HEK293 (cell line): ENCODE results near the gene SULT2A1.

Experiments
- CTCF ChIA-PET: fragments of 350-600 bp; formaldehyde crosslinking; extraction: SDS; loops from one replicate; lab custom pipeline; 2021; ENCODE audit warnings: antibody characterized with exemption; lab: Yijun Ruan, JAX
- POLR2A ChIA-PET: fragments of 300-600 bp; formaldehyde crosslinking; extraction: SDS; loops from one replicate; lab custom pipeline; 2020; ENCODE audit warnings: antibody characterized with exemption, inconsistent platforms; lab: Yijun Ruan, JAX
- H3K27ac ChIP-seq: fragments of 200-500 bp; sonication (Bioruptor generic); 2 replicates; pipeline ENCODE4 v1.5.1; 2014; ENCODE audit warnings: low read depth, low read length, control low read depth, inconsistent platforms; ENCODE audit errors: extremely low read depth
- H3K36me3 ChIP-seq, 2 experiments: fragments of 200-500 bp in 1 of 2; sonication (Bioruptor generic) in 1 of 2; 1 replicate in 1 of 2; 2 replicates in 1 of 2; pipeline ENCODE4 v1.5.1; 2014 to 2017; ENCODE audit warnings: inconsistent platforms in 2 of 2, low read length in 2 of 2; ENCODE audit not compliant: control insufficient read depth in 2 of 2, insufficient read depth in 1 of 2
- H3K4me1 ChIP-seq: fragments of 200-500 bp; sonication (Bioruptor generic); 2 replicates; pipeline ENCODE4 v1.5.1; 2014; ENCODE audit warnings: mild to moderate bottlenecking, low read length, inconsistent platforms; ENCODE audit not compliant: control insufficient read depth, insufficient read depth
- H3K4me3 ChIP-seq: 2 replicates; pipeline ENCODE4 v1.5.1; 2011; ENCODE audit warnings: low read depth, mild to moderate bottlenecking, control low read depth, low read length, moderate library complexity
- H3K9me3 ChIP-seq: fragments of 200-500 bp; sonication (Bioruptor generic); 2 replicates; pipeline ENCODE4 v1.5.1; 2014; ENCODE audit warnings: low read depth, low read length, inconsistent platforms; ENCODE audit not compliant: control insufficient read depth, insufficient read depth
- KLF17 ChIP-seq: fragments of 450-650 bp; formaldehyde crosslinking; IDR thresholded peaks from 2 replicates; pipeline ENCODE4 v1.5.1; 2016; ENCODE audit warnings: missing biosample characterization, missing genetic modification characterization
- KLF9 ChIP-seq: fragments of 450-650 bp; formaldehyde crosslinking; IDR thresholded peaks from 2 replicates; pipeline ENCODE4 v1.5.1; 2016; ENCODE audit warnings: missing biosample characterization, missing genetic modification characterization, low read depth
- WT1 ChIP-seq: fragments of 450-650 bp; formaldehyde crosslinking; IDR thresholded peaks from 2 replicates; pipeline ENCODE4 v1.5.1; 2016; ENCODE audit warnings: missing biosample characterization, missing genetic modification characterization
- ZBTB11 ChIP-seq: fragments of 450-650 bp; formaldehyde crosslinking; conservative IDR thresholded peaks from 2 replicates; pipeline ENCODE4 v1.5.1; 2016; ENCODE audit warnings: low read depth, missing biosample characterization, missing genetic modification characterization
- ZFHX2 ChIP-seq: fragments of 450-650 bp; formaldehyde crosslinking; conservative IDR thresholded peaks from 2 replicates; pipeline ENCODE4 v1.5.1; 2016; ENCODE audit warnings: missing biosample characterization, missing genetic modification characterization
- ZNF121 ChIP-seq: fragments of 450-650 bp; formaldehyde crosslinking; IDR thresholded peaks from 2 replicates; pipeline ENCODE4 v1.5.1; 2016; ENCODE audit warnings: missing biosample characterization, missing genetic modification characterization
- ZNF133 ChIP-seq: fragments of 450-650 bp; formaldehyde crosslinking; IDR thresholded peaks from 2 replicates; pipeline ENCODE4 v1.5.1; 2016; ENCODE audit warnings: missing biosample characterization, missing genetic modification characterization
- ZNF155 ChIP-seq: fragments of 450-650 bp; formaldehyde crosslinking; IDR thresholded peaks from 2 replicates; pipeline ENCODE4 v1.5.1; 2016; ENCODE audit warnings: missing biosample characterization, missing genetic modification characterization
- ZNF174 ChIP-seq: fragments of 450-650 bp; formaldehyde crosslinking; IDR thresholded peaks from 2 replicates; pipeline ENCODE4 v1.5.0; 2017; ENCODE audit warnings: missing biosample characterization, mild to moderate bottlenecking, missing genetic modification characterization
- ZNF19 ChIP-seq: fragments of 450-650 bp; formaldehyde crosslinking; IDR thresholded peaks from 2 replicates; pipeline ENCODE4; 2016; ENCODE audit warnings: missing biosample characterization, missing genetic modification characterization, low read depth
- ZNF24 ChIP-seq: fragments of 450-650 bp; formaldehyde crosslinking; IDR thresholded peaks from 2 replicates; pipeline ENCODE4 v1.5.1; 2016; ENCODE audit warnings: missing biosample characterization, missing genetic modification characterization
- ZNF248 ChIP-seq: fragments of 450-650 bp; formaldehyde crosslinking; IDR thresholded peaks from 2 replicates; pipeline ENCODE4 v1.5.1; 2017; ENCODE audit warnings: missing biosample characterization, missing genetic modification characterization
- ZNF26 ChIP-seq: fragments of 450-650 bp; formaldehyde crosslinking; IDR thresholded peaks from 2 replicates; pipeline ENCODE4 v1.5.1; 2016; ENCODE audit warnings: missing biosample characterization, missing genetic modification characterization
- ZNF280C ChIP-seq: fragments of 450-650 bp; formaldehyde crosslinking; IDR thresholded peaks from 2 replicates; pipeline ENCODE4 v1.5.1; 2016; ENCODE audit warnings: missing biosample characterization, missing genetic modification characterization
- ZNF280D ChIP-seq: fragments of 450-650 bp; formaldehyde crosslinking; IDR thresholded peaks from 2 replicates; pipeline ENCODE4 v1.5.1; 2016; ENCODE audit warnings: missing biosample characterization, missing genetic modification characterization
- ZNF404 ChIP-seq: fragments of 450-650 bp; formaldehyde crosslinking; IDR thresholded peaks from 2 replicates; pipeline ENCODE4 v1.5.1; 2017; ENCODE audit warnings: missing biosample characterization, missing genetic modification characterization
- ZNF426 ChIP-seq: fragments of 450-650 bp; formaldehyde crosslinking; IDR thresholded peaks from 2 replicates; pipeline ENCODE4 v1.5.1; 2017; ENCODE audit warnings: missing biosample characterization, missing genetic modification characterization, mild to moderate bottlenecking, inconsistent platforms, moderate library complexity
- ZNF510 ChIP-seq: fragments of 450-650 bp; formaldehyde crosslinking; IDR thresholded peaks from 2 replicates; pipeline ENCODE4 v1.5.1; 2018; ENCODE audit warnings: mild to moderate bottlenecking, missing genetic modification characterization, missing biosample characterization; ENCODE audit not compliant: insufficient replicate concordance
- ZNF580 ChIP-seq: fragments of 450-650 bp; formaldehyde crosslinking; IDR thresholded peaks from 2 replicates; pipeline ENCODE4 v1.5.1; 2016; ENCODE audit warnings: missing biosample characterization, missing genetic modification characterization
- ZNF596 ChIP-seq: fragments of 450-650 bp; IDR thresholded peaks from 2 replicates; pipeline ENCODE4 v1.5.0; 2018; ENCODE audit warnings: missing biosample characterization, mild to moderate bottlenecking, missing genetic modification characterization, moderate library complexity
- ZNF621 ChIP-seq: fragments of 450-650 bp; formaldehyde crosslinking; IDR thresholded peaks from 2 replicates; pipeline ENCODE4 v1.5.1; 2017; ENCODE audit warnings: missing biosample characterization, missing genetic modification characterization
- ZSCAN30 ChIP-seq: fragments of 450-650 bp; IDR thresholded peaks from 2 replicates; pipeline ENCODE4 v1.5.1; 2018; ENCODE audit warnings: missing biosample characterization, mild to moderate bottlenecking, missing genetic modification characterization, moderate library complexity

Gene SULT2A1

GRCh38 chr19:47848823-47849473 lies 37.2 kb downstream of the SULT2A1 start (continued):
- TF ChIP-seq ZBTB11 (tag by site-specific recombination), result no peak
- no peak for TF ChIP-seq KLF17 (tag by site-specific recombination)
- TF ChIP-seq WT1 (tag by site-specific recombination), result 0 out of 2 replicates have a peak, but pooled peaks have one; percentile 26
- TF ChIP-seq ZNF621 (tag by site-specific recombination), result no peak
- TF ChIP-seq ZNF580 (tag by site-specific recombination), result peak; percentile 68; the same call in 1 of the 2 replicates
- TF ChIP-seq KLF9 (tag by site-specific recombination), result no peak
- no peak for TF ChIP-seq ZNF426 (tag by site-specific recombination)
- TF ChIP-seq ZNF596, result no peak
- no peak for TF ChIP-seq ZNF19 (tag by site-specific recombination)
- TF ChIP-seq ZNF174 (tag by site-specific recombination), result no peak
- TF ChIP-seq ZNF280C (tag by site-specific recombination), result no peak
- no peak for TF ChIP-seq ZNF510
- TF ChIP-seq ZNF133 (tag by site-specific recombination), result no peak
- TF ChIP-seq, all 188 proteins: peak for 5

GRCh38 chr19:47848425-47848822 lies 37.7 kb downstream of the SULT2A1 start:
- Histone ChIP-seq H3K4me1 (no peaks in the 10 kb centered on the region), H3K9me3 (no peaks in the 10 kb centered on the region), H3K4me3 (no peak overlapping the region)
- POLR2A ChIA-PET, result no interaction called here
- TF ChIP-seq ZNF121 (tag by site-specific recombination) (peak; percentile 96), ZNF404 (tag by site-specific recombination) (no peak)
- TF ChIP-seq, all 188 proteins: peak for 1
- CTCF ChIA-PET, result interaction anchor here (0.5 to 2.9 kb wide), 8 partner anchors 16 to 60 kb away, joined by 3 to 26 read pairs (median 4); no protein-coding TSS in a partner anchor
- Histone ChIP-seq H3K27ac (no peak overlapping the region), H3K36me3 (no peaks in the 10 kb centered on the region)

GRCh38 chr19:47842941-47843340 lies 43.2 kb downstream of the SULT2A1 start:
- POLR2A ChIA-PET, result no interaction called here
- Histone ChIP-seq H3K27ac (no peak overlapping the region), H3K4me1 (no peaks in the 10 kb centered on the region), H3K9me3 (no peaks in the 10 kb centered on the region), H3K36me3 (no peaks in the 10 kb centered on the region), H3K4me3 (no peak overlapping the region)
- CTCF ChIA-PET, result interaction anchor here (0.8 to 1.4 kb wide), 3 partner anchors 21 to 53 kb away, joined by 3 to 4 read pairs (median 3); no protein-coding TSS in a partner anchor
- TF ChIP-seq ZNF155 (no peak), ZNF248 (tag by site-specific recombination) (no peak), ZNF24 (no peak), ZFHX2 (tag by site-specific recombination) (no peak), ZNF280D (tag by site-specific recombination) (no peak), ZNF26 (tag by site-specific recombination) (no peak), ZSCAN30 (tag by site-specific recombination) (no peak)
